SK-N-SH (cell line): ENCODE results near the gene NFATC3. TPM values are rescaled to one million over a fixed set of nuclear protein-coding genes. Genes with fewer than 3 reads are reported as not detected.
A peak's percentile ranks its signal among the peaks of the same experiment; 100 is the strongest.

ENCODE experiments used
- CTCF ChIA-PET: fragments of 300-600, 350-600 bp; formaldehyde crosslinking; extraction: SDS; loops from one replicate; lab custom pipeline; 2021; lab: Yijun Ruan, JAX
- POLR2A ChIA-PET: fragments of 350-600 bp; sonication (Branson Sonifier 250); formaldehyde crosslinking; extraction: SDS; loops from one replicate; lab custom pipeline; 2020; ENCODE audit warnings: antibody characterized with exemption, inconsistent platforms; lab: Yijun Ruan, JAX
- DNase-seq: peaks from one replicate; pipeline ENCODE4 v3.0.0; 2012
- H2AFZ ChIP-seq: fragments of 200-600 bp; sonication (generic); 2 replicates; pipeline ENCODE4 v1.8.1; 2016; ENCODE audit warnings: antibody characterized with exemption, mild to moderate bottlenecking, low read depth
- H3F3A ChIP-seq: fragments of 200-600 bp; sonication (generic); replicated peaks from 2 replicates; pipeline ENCODE3; 2016; ENCODE audit warnings: antibody characterized with exemption, mild to moderate bottlenecking; ENCODE audit not compliant: insufficient read depth
- H3K27ac ChIP-seq, 2 experiments: fragments of 200-500 bp in 1 of 2; fragments of 200-600 bp in 1 of 2; sonication (Bioruptor generic) in 1 of 2; sonication (generic), shearing (Covaris generic) in 1 of 2; 2 replicates each; pipeline versions ENCODE4 v1.5.1 to v1.6.1; 2014 to 2016; ENCODE audit warnings: low read depth in 2 of 2, inconsistent platforms in 1 of 2, low read length in 1 of 2, mild to moderate bottlenecking in 1 of 2, mixed read lengths in 1 of 2
- H3K27me3 ChIP-seq: fragments of 200-600 bp; sonication (generic), shearing (Covaris generic); 2 replicates; pipeline ENCODE4 v1.6.1; 2016; ENCODE audit warnings: mixed run types; ENCODE audit not compliant: insufficient read depth
- H3K36me3 ChIP-seq, 2 experiments: fragments of 200-500 bp in 1 of 2; fragments of 200-600 bp in 1 of 2; sonication (Bioruptor generic) in 1 of 2; sonication (generic) in 1 of 2; replicated peaks in 1 of 2; 2 replicates each; pipeline versions ENCODE3 to v1.5.1; 2014 to 2016; ENCODE audit warnings: low read length in 1 of 2, mild to moderate bottlenecking in 1 of 2; ENCODE audit not compliant: insufficient read depth in 2 of 2, control insufficient read depth in 1 of 2
- H3K4me1 ChIP-seq, 2 experiments: fragments of 200-500 bp in 1 of 2; fragments of 200-600 bp in 1 of 2; sonication (Bioruptor generic) in 1 of 2; sonication (generic), shearing (Covaris generic) in 1 of 2; 2 replicates each; pipeline versions ENCODE4 v1.5.1 to v1.6.1; 2014 to 2016; ENCODE audit warnings: low read depth in 1 of 2, low read length in 1 of 2, mixed run types in 1 of 2; ENCODE audit not compliant: insufficient read depth in 2 of 2, control insufficient read depth in 1 of 2
- H3K4me2 ChIP-seq: fragments of 200-600 bp; sonication (generic), shearing (Covaris generic); 2 replicates; pipeline ENCODE4 v1.6.1; 2017; ENCODE audit warnings: mixed run types
- H3K4me3 ChIP-seq, 2 experiments: fragments of 200-500 bp in 1 of 2; fragments of 200-600 bp in 1 of 2; sonication (Bioruptor generic) in 1 of 2; sonication (generic), shearing (Covaris generic) in 1 of 2; 2 replicates each; pipeline versions ENCODE4 v1.5.1 to v1.8.1; 2014 to 2016; ENCODE audit warnings: low read depth in 2 of 2, inconsistent platforms in 1 of 2, low read length in 1 of 2, mild to moderate bottlenecking in 1 of 2, mixed read lengths in 1 of 2, moderate library complexity in 1 of 2
- H3K79me2 ChIP-seq: fragments of 200-600 bp; sonication (generic); 2 replicates; pipeline ENCODE4 v1.8.1; 2017; ENCODE audit warnings: mild to moderate bottlenecking; ENCODE audit not compliant: insufficient read depth
- H3K9ac ChIP-seq: fragments of 200-600 bp; sonication (generic); 2 replicates; pipeline ENCODE4 v1.6.1; 2017; ENCODE audit warnings: mixed run types
- H3K9me2 ChIP-seq: fragments of 200-600 bp; sonication (generic); 2 replicates; pipeline ENCODE4 v1.6.1; 2017; ENCODE audit warnings: mixed run types
- H3K9me3 ChIP-seq: fragments of 200-600 bp; sonication (generic); 2 replicates; pipeline ENCODE4 v1.6.1; 2017; ENCODE audit warnings: mixed run types, mild to moderate bottlenecking, moderate library complexity
- H4K20me1 ChIP-seq: fragments of 200-600 bp; sonication (generic); 2 replicates; pipeline ENCODE4 v1.6.1; 2017; ENCODE audit warnings: mild to moderate bottlenecking, mixed run types; ENCODE audit not compliant: insufficient read depth
- CHD2 ChIP-seq: fragments of 150-350 bp; IDR thresholded peaks from 2 replicates; pipeline ENCODE4 v1.6.1; 2018; ENCODE audit warnings: low read length; ENCODE audit not compliant: partially characterized antibody
- FOXM1 ChIP-seq: IDR thresholded peaks from 2 replicates; pipeline ENCODE4 v1.4.0; 2012; ENCODE audit warnings: low read depth, mild to moderate bottlenecking
- GATA2 ChIP-seq: sonication (generic); formaldehyde crosslinking; IDR thresholded peaks from 2 replicates; pipeline ENCODE4 v1.5.0; 2020; ENCODE audit warnings: mild to moderate bottlenecking, missing genetic modification reagents
- MEF2A ChIP-seq: IDR thresholded peaks from 2 replicates; pipeline ENCODE4 v1.4.0; 2012; ENCODE audit warnings: low read depth, borderline replicate concordance
- MXI1 ChIP-seq: IDR thresholded peaks from 2 replicates; pipeline ENCODE4 v1.6.1; 2012; ENCODE audit warnings: mild to moderate bottlenecking, low read depth, low read length, improper control_type of control experiment
- NRF1 ChIP-seq: IDR thresholded peaks from 2 replicates; pipeline ENCODE4 v1.6.1; 2012; ENCODE audit warnings: low read depth, mild to moderate bottlenecking, low read length
- POLR2AphosphoS5 ChIP-seq: IDR thresholded peaks from 2 replicates; pipeline ENCODE4 v1.6.1; 2012; ENCODE audit warnings: low read depth, low read length
- RCOR1 ChIP-seq: fragments of 150-350 bp; IDR thresholded peaks from 2 replicates; pipeline ENCODE4 v1.6.1; 2017; ENCODE audit warnings: antibody characterized with exemption, low read length
- RFX5 ChIP-seq: IDR thresholded peaks from 2 replicates; pipeline ENCODE4 v1.6.1; 2012; ENCODE audit warnings: mild to moderate bottlenecking, improper control_type of control experiment, low read length
- SMC3 ChIP-seq: IDR thresholded peaks from 2 replicates; pipeline ENCODE4 v1.6.1; 2012; ENCODE audit warnings: low read depth, low read length, improper control_type of control experiment
- TAF1 ChIP-seq: IDR thresholded peaks from 2 replicates; pipeline ENCODE4 v1.6.1; 2012; ENCODE audit warnings: low read depth, mild to moderate bottlenecking, low read length, moderate library complexity, borderline replicate concordance
- TCF12 ChIP-seq: IDR thresholded peaks from 2 replicates; pipeline ENCODE4 v1.4.0; 2012
- ZBTB33 ChIP-seq: IDR thresholded peaks from 2 replicates; pipeline ENCODE4 v1.4.0; 2012; ENCODE audit warnings: low read depth, borderline replicate concordance
- WGBS: methylation state at CpG from one replicate; pipeline ENCODE4 v1.1.6; 2017; ENCODE audit warnings: low lambda C conversion rate; 5-methylcytosine and 5-hydroxymethylcytosine counted together
- polyA plus RNA-seq, 3 experiments: library from polyadenylated mRNA; depleted of rRNA; stranded (reverse); fragments of >200 nt; gene quantifications; 2 replicates each; pipeline ENCODE4 v1.2.3, GENCODE V29; 2012
- TF ChIP-seq, protein P1 (sequence below): IDR thresholded peaks from 2 replicates; pipeline ENCODE4; 2012
- TF ChIP-seq, protein P2 (sequence below): fragments of 150-350 bp; IDR thresholded peaks from 2 replicates; pipeline ENCODE4 v1.6.1; 2016; ENCODE audit warnings: mild to moderate bottlenecking, low read depth, low read length

NFATC3 gene
- polyA plus RNA-seq, 1 of the 3 experiments (the other 2 are of a cell fraction): 5.7 TPM

DNA sequence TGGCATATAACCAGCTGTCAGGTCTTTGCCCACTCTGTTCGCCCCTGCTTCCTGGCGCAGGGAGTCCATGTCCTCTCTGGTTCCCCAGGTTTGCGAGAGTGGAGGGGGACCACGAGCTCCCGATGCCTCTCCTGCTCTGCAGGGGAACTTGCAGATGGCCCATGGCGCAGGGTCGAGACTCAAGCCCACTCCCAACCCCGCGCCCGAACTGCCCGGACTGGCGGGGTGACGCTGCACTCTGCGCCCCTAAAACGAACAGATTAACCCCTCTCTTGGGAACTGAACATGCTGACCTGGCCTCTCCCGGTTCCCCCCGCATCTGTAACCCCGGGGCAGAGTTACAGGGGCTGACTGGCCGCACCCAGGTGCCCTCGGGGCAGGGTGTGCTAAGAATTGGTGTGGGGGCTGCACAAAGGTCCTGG is 159.3 kb downstream of the NFATC3 start:
- peak overlapping the region; percentile 71 for H2AFZ ChIP-seq
- TF ChIP-seq FOXM1: no peak
- TF ChIP-seq MXI1: no peak
- TF ChIP-seq, protein P1, sequence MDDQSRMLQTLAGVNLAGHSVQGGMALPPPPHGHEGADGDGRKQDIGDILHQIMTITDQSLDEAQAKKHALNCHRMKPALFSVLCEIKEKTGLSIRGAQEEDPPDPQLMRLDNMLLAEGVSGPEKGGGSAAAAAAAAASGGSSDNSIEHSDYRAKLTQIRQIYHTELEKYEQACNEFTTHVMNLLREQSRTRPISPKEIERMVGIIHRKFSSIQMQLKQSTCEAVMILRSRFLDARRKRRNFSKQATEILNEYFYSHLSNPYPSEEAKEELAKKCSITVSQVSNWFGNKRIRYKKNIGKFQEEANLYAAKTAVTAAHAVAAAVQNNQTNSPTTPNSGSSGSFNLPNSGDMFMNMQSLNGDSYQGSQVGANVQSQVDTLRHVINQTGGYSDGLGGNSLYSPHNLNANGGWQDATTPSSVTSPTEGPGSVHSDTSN: no peak
- TF ChIP-seq GATA2 (CRISPR knock-in tag): no peak
- no peak for TF ChIP-seq RCOR1
- TF ChIP-seq RFX5: no peak
- TF ChIP-seq TCF12: no peak
- ChIA-PET POLR2A (interaction anchor here (0.8 kb wide), 1 partner anchor 14 kb away, joined by 3 read pairs; no protein-coding TSS in a partner anchor), CTCF (interaction anchor here (0.7 to 3.4 kb wide), 6 partner anchors 15 to 598 kb away, joined by 3 to 22 read pairs (median 3); partner anchors contain the start of gene SLC7A6)
- H3K79me2 ChIP-seq: peaks cover 13% of the 10 kb centered on the region
- H3K9me3 ChIP-seq: no peaks in the 10 kb centered on the region
- no peaks in the 10 kb centered on the region for H4K20me1 ChIP-seq
- H3K36me3 ChIP-seq: no peaks in the 10 kb centered on the region
- H3K4me2 ChIP-seq: peak overlapping the region; percentile 92
- no peaks in the 10 kb centered on the region for H3K9me2 ChIP-seq
- H3K4me3 ChIP-seq: peak overlapping the region; percentile 88 to 92
- no peaks in the 10 kb centered on the region for H3K27me3 ChIP-seq
- H3K9ac ChIP-seq: peak overlapping the region; percentile 61; the same call in 1 of the 2 replicates
- DNase-seq: peak; percentile 38
- H3K4me1 ChIP-seq: peaks cover 7 to 15% of the 10 kb centered on the region in 2 experiments; a peak in 2 of 4 replicates
- no peak overlapping the region; a peak in 1 of 4 replicates for H3K27ac ChIP-seq
- H3F3A ChIP-seq: no peaks in the 10 kb centered on the region
- WGBS: 9% methylated on average over 5 of the region's 20 CpGs

GRCh38 chr16:68244903-68245853 is 160.0 kb downstream of the NFATC3 start, which contains the start of gene PLA2G15:
TSS of gene PLA2G15 (plus strand) at chr16:68245373. CDS start at chr16:68245427, 54 bp downstream.
- DNase-seq: peak; percentile 100
- ChIA-PET POLR2A (interaction anchor here (0.8 kb wide), 2 partner anchors 14 to 19 kb away, joined by 3 read pairs; partner anchors contain the start of gene SLC7A6), CTCF (interaction anchor here (0.8 to 3.4 kb wide), 5 partner anchors 15 to 599 kb away, joined by 3 to 22 read pairs (median 3); partner anchors contain the start of gene SLC7A6)
- Histone ChIP-seq H3K27ac (peak within 1 kb of the TSS in 1 of 2 experiments; percentile 24; a peak in 1 of 4 replicates), H3K4me3 (peak within 1 kb of the TSS; percentile 88 to 92), H3K9me3 (no peaks in the 10 kb centered on the region), H3K9ac (peak within 1 kb of the TSS; percentile 66), H4K20me1 (no peaks in the 10 kb centered on the region), H2AFZ (peak within 1 kb of the TSS; percentile 71), H3K9me2 (no peaks in the 10 kb centered on the region), H3F3A (no peaks in the 10 kb centered on the region), H3K36me3 (no peaks in the 10 kb centered on the region), H3K27me3 (no peaks in the 10 kb centered on the region), H3K4me1 (peaks cover 7 to 15% of the 10 kb centered on the region in 2 experiments; a peak in 2 of 4 replicates), H3K4me2 (peak within 1 kb of the TSS; percentile 92), H3K79me2 (peaks cover 13% of the 10 kb centered on the region)
- WGBS: 1% methylated on average over 30 of the region's 75 CpGs
- TF ChIP-seq CHD2 (peak; percentile 82), SMC3 (no peak), ZBTB33 (no peak), RFX5 (peak; percentile 56; the same call in 1 of the 2 replicates), MEF2A (no peak), POLR2AphosphoS5 (peak; percentile 41; the same call in 1 of the 2 replicates), TAF1 (peak; percentile 13; the same call in 1 of the 2 replicates), NRF1 (no peak)
- TF ChIP-seq, protein P2, sequence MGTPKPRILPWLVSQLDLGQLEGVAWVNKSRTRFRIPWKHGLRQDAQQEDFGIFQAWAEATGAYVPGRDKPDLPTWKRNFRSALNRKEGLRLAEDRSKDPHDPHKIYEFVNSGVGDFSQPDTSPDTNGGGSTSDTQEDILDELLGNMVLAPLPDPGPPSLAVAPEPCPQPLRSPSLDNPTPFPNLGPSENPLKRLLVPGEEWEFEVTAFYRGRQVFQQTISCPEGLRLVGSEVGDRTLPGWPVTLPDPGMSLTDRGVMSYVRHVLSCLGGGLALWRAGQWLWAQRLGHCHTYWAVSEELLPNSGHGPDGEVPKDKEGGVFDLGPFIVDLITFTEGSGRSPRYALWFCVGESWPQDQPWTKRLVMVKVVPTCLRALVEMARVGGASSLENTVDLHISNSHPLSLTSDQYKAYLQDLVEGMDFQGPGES: peak; percentile 33; the same call in 1 of the 2 replicates
- TF ChIP-seq, protein P1: no peak
